ENCODE measurements around the gene TSBP1. TPM values are rescaled to one million over a fixed set of nuclear protein-coding genes. Genes with fewer than 3 reads are reported as not detected.

Gene TSBP1, protein sequence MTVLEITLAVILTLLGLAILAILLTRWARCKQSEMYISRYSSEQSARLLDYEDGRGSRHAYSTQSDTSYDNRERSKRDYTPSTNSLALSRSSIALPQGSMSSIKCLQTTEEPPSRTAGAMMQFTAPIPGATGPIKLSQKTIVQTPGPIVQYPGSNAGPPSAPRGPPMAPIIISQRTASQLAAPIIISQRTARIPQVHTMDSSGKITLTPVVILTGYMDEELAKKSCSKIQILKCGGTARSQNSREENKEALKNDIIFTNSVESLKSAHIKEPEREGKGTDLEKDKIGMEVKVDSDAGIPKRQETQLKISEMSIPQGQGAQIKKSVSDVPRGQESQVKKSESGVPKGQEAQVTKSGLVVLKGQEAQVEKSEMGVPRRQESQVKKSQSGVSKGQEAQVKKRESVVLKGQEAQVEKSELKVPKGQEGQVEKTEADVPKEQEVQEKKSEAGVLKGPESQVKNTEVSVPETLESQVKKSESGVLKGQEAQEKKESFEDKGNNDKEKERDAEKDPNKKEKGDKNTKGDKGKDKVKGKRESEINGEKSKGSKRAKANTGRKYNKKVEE
- total RNA-seq, result not detected in 2 replicates

DNA sequence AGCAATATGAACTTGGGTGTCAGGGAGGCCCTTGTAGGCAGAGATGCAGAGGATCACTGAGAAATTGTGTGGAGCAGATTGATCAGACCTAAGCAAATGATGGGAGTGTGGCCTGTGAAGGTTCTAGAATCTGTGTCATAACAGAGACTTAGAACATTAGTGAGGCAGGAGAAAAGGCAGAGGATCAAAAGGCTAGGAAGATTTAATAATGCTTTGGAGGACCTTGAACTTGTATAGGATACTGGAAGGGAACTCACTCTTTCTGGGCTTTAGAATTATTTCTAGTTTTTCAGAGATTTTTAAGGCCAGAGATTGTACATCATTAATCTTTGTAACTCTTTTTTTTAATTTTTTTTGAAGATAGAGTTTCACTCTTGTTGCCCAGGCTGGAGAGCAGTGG is at the start of gene TSBP1:
Gene TSBP1, minus strand, starts transcription at position 101 of the 400 bp plus-strand sequence. CDS start 197 bp downstream, outside the sequence.
- DNase-seq (ENCODE audit: low read depth in 2 of 2), result no peak

DNA sequence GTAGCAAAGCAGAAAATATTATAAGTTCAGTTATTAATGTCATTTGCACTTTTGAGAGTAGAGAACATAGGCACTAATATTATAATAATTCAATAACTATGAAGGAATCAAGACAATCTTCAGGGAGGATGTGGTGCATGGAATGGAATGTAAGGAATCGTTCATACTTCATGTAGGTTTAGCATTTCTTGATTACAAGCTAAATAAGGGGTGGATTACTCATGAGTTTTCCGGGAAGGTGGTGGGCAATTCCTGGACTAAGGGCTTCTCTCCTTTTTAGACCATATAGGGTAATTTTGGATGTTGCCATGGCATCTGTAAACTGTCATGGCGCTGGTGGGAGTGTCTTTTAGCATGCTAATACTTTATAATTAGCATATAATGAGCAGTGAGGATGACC is 44.3 kb upstream of the TSBP1 start:
- no peak for DNase-seq (ENCODE audit: low read depth in 2 of 2)

DNA sequence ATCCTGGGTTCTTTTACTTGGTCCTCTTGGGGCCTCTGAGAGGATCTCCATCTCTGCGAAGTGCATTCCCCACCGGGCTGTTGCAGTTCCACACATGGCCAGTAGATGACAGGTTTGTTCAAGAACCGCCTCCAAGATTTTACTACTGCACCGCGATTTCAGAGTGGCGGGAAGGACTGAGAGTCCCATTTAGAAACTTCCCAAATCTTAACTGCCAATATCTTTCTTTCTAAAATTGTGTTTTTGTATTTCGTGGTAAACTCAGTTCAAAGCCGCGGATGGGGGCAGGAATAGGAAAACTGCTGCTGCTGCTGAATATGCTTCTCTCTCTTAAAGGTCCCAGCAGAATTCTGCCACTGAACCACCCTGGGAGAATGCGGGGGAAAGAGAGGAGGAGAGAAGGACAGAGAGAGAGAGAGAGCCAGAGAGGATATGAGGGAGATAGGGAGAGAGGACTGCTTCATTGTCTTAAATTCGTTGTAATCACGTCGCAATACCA is 43.9 kb upstream of the TSBP1 start:
- peak; percentile 23 to 67 for DNase-seq (ENCODE audit: low read depth in 2 of 2)

DNA sequence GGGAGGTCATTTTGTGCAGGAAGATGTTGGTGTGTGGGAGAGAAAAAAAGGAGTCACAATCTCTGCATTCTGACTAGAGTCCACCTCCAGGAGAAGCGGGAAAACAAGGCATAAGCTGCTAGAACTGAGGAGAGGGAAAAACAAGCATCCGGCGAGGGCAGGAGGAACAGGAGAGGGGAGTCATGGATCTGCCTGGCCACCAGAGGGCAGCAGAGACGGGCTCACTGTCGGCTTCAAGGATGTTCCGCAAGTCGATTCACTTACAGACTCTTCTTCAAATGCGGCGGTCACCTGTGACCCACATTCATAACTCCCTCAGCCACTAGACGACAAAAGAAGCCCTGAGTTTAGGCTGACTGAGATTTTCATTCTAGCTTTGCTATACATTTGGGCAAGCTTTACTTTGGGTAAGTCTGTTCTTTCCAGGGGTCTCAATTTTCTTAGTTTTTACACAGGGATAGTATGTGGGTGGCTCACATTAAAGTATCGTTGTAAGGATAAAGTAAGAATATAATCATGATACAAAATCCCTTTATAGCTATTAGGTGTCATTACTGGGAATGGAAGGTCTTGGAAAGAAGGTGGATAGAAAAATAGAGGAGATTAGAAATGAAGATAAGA is 41.8 kb upstream of the TSBP1 start:
- peak; percentile 33 to 71 for DNase-seq (ENCODE audit: low read depth in 2 of 2)

DNA sequence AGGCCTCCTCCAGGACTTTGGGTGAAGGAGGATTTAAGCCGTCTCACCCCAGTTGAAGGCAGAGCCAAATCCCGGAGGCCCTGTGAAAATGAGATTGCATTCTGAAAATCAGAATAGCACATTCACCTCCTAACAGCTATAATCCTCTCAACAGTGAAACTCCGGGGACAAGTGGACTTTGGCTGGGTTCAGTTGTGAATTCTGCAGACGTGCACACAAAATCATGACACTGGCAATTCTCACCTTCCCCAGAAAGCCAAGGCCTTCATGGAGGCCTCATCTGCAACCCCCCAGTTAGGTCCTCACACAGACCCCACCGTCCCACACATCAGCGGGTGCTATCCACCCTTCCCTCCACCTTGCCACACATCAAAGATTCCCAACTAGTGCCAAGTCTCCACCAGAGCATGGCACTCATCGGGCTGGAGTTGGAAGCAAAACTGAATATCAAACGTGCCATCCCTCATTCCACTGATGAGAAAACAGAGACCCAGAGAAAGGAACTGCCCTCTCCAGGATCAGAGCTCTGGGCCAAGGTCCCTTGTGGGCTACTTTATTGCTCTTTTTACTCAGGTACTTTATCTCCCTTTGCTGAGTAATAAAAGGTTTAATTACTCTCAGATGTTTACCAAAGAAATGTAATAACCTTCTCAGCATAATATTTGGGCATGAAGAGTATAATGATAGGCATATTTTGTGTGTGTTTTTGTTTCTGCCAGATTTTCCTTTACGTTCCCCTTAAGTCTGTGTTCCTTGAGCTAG is 40.0 kb upstream of the TSBP1 start:
- no peak for DNase-seq (ENCODE audit: low read depth in 2 of 2)

DNA sequence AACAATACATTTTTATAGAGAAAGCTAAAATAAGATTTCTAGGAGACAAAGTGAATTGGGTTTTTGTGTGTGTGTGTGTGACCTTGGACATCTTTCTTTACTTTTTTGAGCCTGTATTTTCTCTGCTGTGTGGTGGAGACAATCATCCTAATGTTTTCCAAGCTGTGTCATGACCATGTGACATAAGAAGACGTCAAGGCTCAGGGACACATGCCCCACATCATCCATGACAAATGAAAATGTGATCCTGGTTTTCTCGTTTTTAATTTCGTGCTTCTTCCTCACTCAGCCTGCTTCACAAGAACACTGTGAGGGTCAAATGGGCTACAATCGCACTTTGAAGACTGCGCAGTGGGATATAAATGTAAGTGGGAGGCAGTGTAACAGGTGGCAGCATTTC is 39.2 kb upstream of the TSBP1 start:
- no peak for DNase-seq (ENCODE audit: low read depth in 2 of 2)

DNA sequence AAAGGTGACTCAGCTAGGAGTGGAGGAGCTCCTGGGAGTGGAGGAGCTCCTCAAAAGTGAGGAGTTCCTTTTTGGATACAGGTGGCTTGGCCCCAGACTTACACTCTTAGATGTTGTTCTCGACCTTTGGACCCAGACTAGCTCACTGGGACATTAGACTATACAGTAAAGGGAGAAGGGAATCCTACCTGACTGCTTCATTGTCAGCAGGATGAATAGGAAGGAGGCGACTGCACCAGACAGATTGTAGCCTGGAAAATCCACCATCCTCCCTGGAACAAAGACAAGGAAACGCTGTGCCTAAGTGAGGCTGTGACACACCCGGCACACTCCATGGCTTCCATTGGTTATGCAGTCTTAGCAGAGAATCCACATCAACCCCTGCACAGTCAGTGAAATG is 35.2 kb upstream of the TSBP1 start, which contains the start of gene BTNL2:
Gene BTNL2, minus strand, starts transcription at position 325 of the 400 bp plus-strand sequence. Its CDS starts 58 bp downstream, at position 267.
- no peak for DNase-seq (ENCODE audit: low read depth in 2 of 2)

DNA sequence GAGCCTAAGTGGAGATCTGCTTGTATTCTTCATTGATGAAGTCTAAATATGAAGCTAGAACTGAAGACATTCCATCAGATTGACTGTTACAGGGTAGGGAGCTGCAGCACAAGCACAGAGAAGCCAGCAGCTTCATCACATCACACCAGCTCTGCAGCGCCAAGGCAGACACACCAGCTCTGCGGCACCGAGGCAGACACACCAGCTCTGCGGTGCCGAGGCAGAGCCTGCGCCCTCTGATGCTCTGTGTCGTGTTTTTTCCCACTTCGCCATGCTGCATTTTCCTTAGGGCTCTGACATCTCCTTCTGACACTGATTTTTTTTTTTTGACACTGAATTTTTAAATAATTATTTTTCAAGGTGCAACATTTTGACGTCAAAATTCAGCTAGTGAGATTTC is 34.5 kb upstream of the TSBP1 start:
- DNase-seq (ENCODE audit: low read depth in 2 of 2), result no peak

DNA sequence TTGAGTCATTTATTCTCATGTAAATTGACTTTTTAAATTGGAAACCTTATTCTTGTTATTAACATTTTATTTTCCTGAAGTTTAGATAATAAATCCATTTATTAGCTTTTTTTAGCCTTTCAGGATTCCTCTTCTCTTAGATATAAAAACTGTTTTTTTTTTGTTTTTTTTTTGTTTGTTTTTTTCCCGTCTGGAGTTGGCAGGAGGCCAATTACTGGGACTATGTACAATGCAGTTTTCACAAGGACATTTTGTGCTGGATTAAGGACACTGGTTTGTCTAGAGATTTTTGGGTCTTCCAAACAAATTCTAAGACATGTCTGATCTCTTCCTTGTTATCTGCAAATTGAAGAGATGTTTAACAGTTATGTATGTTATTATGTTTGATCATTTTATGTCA is 34.0 kb upstream of the TSBP1 start:
- DNase-seq (ENCODE audit: low read depth in 2 of 2), result no peak

DNA sequence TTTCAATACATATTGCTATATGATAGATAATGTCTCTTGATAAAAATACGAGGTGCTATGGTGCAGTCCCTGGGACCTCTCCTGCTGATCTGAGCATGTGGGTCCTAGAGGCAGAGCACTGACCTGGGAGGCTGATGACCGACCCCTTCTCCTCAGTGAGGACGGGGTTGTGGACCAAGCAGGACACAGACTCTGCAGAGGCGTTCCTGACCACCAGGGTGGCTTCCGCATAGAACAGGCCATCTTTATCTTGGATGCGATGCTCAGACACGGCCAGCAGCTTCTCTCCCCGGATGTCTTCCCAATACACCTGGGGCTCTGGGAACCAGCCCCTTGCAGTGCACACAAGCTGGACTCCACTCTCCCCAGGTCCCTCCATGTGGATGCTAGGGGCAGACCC is 31.1 kb upstream of the TSBP1 start:
- no peak for DNase-seq (ENCODE audit: low read depth in 2 of 2)

DNA sequence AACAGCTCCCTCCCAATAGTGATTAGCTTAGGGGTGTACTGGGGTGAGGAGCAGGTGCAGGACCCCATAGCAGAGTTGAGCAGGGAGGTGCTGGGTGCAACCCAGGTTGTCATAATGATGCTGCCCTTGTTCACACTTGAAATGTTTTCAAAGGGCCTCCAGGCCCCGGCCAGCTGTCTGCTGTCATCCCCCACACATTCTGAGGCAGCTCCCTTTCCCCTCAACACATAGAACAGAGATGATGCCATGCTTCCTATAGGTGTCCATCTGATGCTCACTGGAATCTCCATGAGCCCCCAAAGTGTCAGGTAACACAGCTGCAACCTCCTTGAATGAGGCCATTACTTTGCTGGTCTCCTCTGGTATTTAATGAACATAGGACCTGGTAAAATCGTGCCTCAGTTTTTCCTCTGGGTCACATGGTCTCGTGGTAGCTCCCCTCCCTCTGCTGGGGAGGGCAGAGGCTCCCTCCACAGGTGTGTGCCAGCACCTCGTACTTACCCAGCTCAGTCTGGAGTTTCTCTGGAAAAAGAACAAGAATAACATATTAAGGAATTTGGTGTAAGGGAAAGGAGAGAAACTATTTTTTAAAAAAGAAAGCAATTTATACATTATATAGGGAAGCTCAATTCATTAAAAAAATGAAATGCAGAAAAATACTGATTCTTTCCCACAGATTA is 29.7 kb upstream of the TSBP1 start:
- DNase-seq (ENCODE audit: low read depth in 2 of 2), result no peak

DNA sequence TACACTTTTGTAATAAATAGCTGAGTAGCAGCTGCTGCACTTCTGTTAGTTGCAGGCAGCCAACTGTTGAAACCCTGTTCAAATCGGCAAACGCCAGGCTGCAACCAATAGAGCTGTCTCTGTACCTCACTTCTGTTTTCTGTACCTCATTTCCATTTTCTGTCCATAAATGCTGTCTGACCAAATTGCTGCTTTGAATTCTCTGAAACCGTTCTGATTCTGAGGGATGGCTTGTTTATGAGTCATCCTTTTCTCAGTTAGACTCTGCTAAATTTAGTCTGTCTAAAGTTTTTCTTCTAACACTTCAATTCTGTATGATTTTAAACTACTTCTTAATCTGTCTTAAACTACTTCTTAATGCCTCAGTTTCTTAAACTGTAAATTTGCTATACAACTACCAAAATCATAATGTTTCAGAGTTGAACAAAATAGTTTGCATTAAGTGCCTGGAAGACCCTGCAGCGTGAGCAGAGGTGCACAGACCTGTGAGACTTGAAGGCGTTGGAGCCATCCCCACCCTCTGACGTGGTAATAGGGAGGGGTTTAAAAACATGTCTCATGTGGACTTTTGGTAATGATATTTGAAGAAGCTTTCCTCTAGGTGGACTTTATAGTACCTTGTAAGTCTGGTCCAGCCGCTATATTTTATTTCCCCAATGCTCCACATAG is 25.7 kb upstream of the TSBP1 start:
- DNase-seq (ENCODE audit: low read depth in 2 of 2), result no peak

DNA sequence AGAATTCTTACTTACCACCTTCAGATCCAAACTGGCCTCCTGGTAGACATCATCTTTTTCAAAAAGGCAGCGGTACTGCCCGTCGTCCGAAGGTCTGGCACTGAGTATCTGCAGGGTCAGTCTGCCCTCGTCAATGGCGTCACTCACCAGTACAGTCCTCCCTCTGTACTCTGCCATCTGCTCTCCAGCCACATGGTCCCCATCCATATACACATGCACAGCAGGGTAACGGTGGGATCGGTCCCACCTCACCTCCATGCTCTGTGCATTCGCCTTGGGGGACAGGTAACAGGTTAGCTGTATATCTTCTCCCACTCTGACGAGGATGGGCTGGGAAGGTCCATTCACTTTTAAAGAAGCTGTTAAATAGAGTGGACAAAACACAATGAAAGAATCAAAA is 24.3 kb upstream of the TSBP1 start:
- no peak for DNase-seq (ENCODE audit: low read depth in 2 of 2)

DNA sequence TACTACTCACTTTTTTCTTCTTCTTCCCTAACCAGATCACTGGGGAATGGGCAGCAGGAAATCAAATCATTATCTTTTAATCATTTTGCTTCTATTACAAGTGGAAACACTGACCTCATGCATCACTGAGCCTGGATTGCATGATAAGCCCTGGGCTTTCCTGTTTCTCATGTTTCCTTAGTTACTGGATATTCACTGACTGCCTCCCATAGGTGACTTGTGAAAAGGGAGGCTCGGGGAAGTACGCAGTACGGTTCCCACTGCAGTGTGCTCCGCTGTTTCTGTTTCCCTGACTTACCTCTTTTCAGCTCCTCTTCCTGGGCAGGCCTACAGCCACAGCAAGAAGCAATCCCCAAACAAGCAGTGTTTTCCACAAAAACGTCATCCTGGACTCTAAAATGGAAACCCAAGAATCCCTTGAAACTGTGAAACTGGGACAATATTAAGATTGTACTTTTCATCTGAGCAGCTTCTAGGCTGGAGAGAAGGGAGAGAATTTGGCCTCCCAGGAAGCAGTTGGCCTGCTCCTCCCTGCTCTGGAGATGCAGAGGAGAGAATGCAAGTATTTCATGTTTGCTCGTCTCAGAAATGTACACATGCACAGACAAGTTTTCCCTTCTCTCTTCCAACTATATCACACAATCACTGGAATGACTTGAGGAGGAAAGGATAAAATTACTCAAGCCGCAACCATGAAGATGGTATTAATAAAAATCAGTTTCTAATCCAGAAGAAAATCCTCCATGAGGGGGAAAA is 22.1 kb upstream of the TSBP1 start:
- DNase-seq (ENCODE audit: low read depth in 2 of 2), result peak; percentile 96 to 98

DNA sequence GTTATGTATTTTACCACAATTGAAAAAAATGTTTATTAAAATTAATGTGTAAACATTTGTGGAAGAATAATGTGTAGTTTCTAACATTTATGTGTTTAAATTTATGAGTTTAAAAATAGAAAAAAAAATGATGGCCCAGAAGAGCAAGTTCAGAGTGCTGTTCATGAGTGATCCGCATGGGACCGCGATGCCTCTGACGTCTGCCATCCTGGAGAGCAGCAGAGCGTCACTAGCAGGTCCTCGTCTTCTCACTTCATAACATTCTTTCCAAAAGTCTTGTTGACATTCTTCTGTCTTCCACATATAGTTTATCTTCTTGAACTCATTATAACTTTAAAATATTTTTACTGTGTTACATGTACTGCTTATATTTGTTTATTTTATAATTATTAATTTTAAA is 19.8 kb upstream of the TSBP1 start:
- no peak for DNase-seq (ENCODE audit: low read depth in 2 of 2)

DNA sequence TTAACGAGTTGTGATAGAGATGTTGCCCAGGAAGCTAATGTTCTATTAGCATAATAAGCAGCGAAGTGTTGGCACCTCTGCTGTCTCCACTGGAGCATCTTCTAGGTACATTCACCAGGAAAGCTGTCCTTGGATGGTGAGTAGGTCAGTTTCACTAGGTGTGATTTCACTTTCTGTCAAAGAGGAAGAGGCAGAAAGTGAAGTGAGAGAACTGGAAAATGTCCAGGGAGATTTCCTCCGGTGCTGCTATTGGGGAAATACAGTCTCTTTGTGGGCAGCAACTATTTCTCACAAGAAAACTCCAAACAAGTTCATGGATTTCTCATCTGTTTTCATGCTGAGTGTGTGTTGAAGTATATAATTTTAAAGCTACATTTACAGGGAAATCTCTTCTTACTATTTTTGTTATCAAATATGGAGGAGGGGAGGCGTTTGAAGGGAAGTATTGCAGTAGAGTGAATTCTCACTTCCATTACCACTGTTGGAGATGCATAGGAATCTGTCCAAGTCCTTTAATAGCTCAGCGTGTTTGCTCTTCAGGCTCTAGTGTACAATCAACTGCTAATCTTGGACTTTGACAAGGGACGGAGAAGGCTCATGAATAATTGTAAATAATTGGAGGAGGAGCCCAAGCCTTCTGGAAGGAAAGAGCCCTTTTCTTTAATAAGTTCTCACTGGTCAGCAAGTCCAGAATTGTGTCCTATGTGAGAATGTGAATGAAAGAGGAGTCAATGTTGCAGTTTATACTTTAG is 16.1 kb upstream of the TSBP1 start:
- DNase-seq (ENCODE audit: low read depth in 2 of 2), result no peak

DNA sequence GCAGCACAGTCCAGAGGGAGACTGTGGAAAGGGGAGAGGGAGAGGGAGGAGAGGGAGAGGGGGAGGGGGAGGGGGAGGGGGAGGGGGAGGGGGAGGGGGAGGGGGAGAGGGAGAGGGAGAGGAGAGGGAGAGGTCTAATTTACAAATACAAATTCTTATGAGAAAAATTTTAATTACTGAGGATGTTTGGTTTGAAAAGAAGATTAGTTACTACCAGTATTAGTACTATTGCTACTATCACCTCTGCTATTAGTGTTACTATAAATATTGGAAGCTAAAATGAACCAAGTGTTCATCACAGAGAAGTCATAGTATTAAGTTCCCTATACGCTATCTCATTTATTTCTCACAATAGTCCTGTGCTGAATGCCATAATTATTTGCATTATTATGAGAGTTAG is 14.3 kb upstream of the TSBP1 start:
- DNase-seq (ENCODE audit: low read depth in 2 of 2), result no peak

DNA sequence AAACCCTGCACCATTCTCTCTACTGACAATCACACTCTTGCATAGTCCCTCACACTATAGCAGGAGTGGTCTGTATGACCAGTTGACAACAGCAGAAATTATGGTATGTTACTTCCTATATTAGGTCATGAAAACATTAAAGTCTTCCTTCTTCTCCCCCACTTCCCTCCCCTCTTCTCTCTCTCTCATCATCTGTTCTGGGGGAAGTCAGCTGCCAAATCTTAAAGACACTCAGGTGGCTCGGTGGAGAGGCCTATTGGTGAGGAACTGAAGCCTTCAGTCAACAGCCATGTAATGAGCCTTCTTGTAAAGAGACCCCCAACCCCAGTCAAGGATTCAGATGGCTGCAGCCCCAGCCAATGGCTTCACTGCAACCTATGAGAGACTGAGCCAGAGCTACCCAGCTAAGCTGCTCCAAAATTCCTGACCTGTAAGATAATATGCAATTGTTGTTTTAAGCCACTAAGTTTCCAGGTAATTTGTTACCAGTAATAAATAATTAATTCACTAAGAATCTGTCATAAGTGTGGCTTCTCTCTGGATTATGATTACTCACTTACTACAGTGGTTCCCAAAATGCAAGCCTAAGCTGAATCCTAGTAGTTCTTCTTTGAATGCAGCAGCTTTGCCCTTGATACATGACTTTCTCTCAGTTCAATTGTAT is 11.2 kb upstream of the TSBP1 start:
- no peak for DNase-seq (ENCODE audit: low read depth in 2 of 2)

DNA sequence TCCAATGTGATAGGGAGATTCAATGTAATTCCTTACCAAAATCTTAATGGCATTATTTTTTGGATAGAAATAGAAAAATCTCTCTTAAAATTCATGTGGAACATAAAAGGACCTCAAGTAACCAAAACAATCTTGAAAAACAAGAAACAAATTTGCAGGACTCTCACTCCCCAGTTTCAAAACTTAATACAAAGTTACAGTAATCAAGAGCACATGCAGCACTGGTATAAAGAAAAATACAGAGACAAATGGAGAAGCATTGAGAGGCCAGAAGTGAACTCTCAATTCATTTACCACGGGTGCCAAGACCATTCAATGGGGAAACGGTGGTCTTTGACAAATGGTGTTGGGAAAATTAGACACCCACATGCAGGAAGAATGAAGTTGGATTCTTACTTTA is 7.8 kb upstream of the TSBP1 start:
- DNase-seq (ENCODE audit: low read depth in 2 of 2), result no peak
